GM21367 (cell line): ENCODE results near the gene WDR62.
"Not testable (repeated sequence)": the region's sequence is repeated elsewhere in the genome, so short reads cannot be mapped to it uniquely, and the experiment has no call there.

Experiments used
- ATAC-seq: cut with Tn5 transposase; IDR thresholded peaks from one replicate; pipeline ENCODE4 v1.9.1; 2021; ENCODE audit not compliant: unreplicated experiment

WDR62 gene

GRCh38 chr19:36106991-36107390 is 52.3 kb downstream of the WDR62 start:
- no peak for ATAC-seq

GRCh38 chr19:36108684-36109083 is 54.0 kb downstream of the WDR62 start:
- ATAC-seq = no peak

GRCh38 chr19:36110487-36111199 is 55.9 kb downstream of the WDR62 start, which contains the start of gene OVOL3:
OVOL3 (plus strand) TSS chr19:36111143; CDS start chr19:36111203, 60 bp downstream.
- no peak for ATAC-seq

- ATAC-seq = no peak
Measured at GRCh38 chr19:36111200-36111539, 56.5 kb downstream of the WDR62 start.

GRCh38 chr19:36112678-36113077 is 58.0 kb downstream of the WDR62 start:
- no peak for ATAC-seq

- ATAC-seq = no peak
Measured at GRCh38 chr19:36113425-36113824, 58.7 kb downstream of the WDR62 start.

- ATAC-seq = no peak
Measured at GRCh38 chr19:36113894-36114720, 59.4 kb downstream of the WDR62 start.

GRCh38 chr19:36114721-36115452 is 60.2 kb downstream of the WDR62 start, which contains the start of gene POLR2I:
POLR2I (minus strand) TSS chr19:36114875; CDS start chr19:36114856, 19 bp downstream.
- peak; percentile 63 for ATAC-seq

GRCh38 chr19:36115453-36116343 is 61.0 kb downstream of the WDR62 start, which contains the start of gene TBCB:
TBCB (plus strand) TSS chr19:36115468; CDS start chr19:36115561, 93 bp downstream.
- ATAC-seq = peak; percentile 21

GRCh38 chr19:36116344-36116637 is 61.6 kb downstream of the WDR62 start:
- no peak for ATAC-seq

- no peak for ATAC-seq
Measured at GRCh38 chr19:36120092-36120983, 65.6 kb downstream of the WDR62 start.

GRCh38 chr19:36120984-36121358 is 66.3 kb downstream of the WDR62 start:
- ATAC-seq = no peak

- no peak for ATAC-seq
Measured at GRCh38 chr19:36121486-36122124, 66.9 kb downstream of the WDR62 start.

GRCh38 chr19:36125557-36125956 is 70.9 kb downstream of the WDR62 start:
- ATAC-seq = no peak

GRCh38 chr19:36128392-36128736 is 73.7 kb downstream of the WDR62 start:
- no peak for ATAC-seq

GRCh38 chr19:36131221-36131620 is 76.5 kb downstream of the WDR62 start:
- ATAC-seq = not testable (repeated sequence)

- ATAC-seq = not testable (repeated sequence)
Measured at GRCh38 chr19:36134867-36135266, 80.2 kb downstream of the WDR62 start.

GRCh38 chr19:36136964-36137686 is 82.4 kb downstream of the WDR62 start:
- no peak for ATAC-seq

GRCh38 chr19:36139120-36139472 is 84.4 kb downstream of the WDR62 start:
- ATAC-seq = no peak
